K562 (cell line): ENCODE results near the gene CDC5L. TPM values are rescaled to one million over a fixed set of nuclear protein-coding genes. Genes with fewer than 3 reads are reported as not detected.

Source experiments
- BMI1 ChIP-seq: fragments of 150-350 bp; IDR thresholded peaks from 2 replicates; pipeline ENCODE4 v1.6.1; 2014; ENCODE audit warnings: low read length
- CREBBP ChIP-seq: IDR thresholded peaks from one replicate; pipeline ENCODE4 v1.6.1; 2012; ENCODE audit warnings: low read depth, mild to moderate bottlenecking, control low read depth, inconsistent platforms, low read length
- DMBX1 ChIP-seq: fragments of 250-450 bp; sonication (Bioruptor Pico); IDR thresholded peaks from 2 replicates; pipeline ENCODE4 v1.8.0; 2022; ENCODE audit warnings: inconsistent platforms, mild to moderate bottlenecking, moderate library complexity, borderline replicate concordance
- EWSR1 ChIP-seq: fragments of 450-650 bp; IDR thresholded peaks from 2 replicates; pipeline ENCODE4 v1.6.1; 2018; ENCODE audit warnings: borderline replicate concordance, mild to moderate bottlenecking, low read depth, moderate library complexity; ENCODE audit not compliant: partially characterized antibody
- FOXJ2 ChIP-seq: fragments of 200-800 bp; sonication (Bioruptor generic); IDR thresholded peaks from 2 replicates; pipeline ENCODE4 v1.6.1; 2016; ENCODE audit warnings: missing genetic modification characterization, missing compliant biosample characterization
- ILF3 ChIP-seq: fragments of 450-650 bp; IDR thresholded peaks from 2 replicates; pipeline ENCODE4 v1.6.1; 2018; ENCODE audit warnings: antibody characterized with exemption, mild to moderate bottlenecking, moderate library complexity, borderline replicate concordance
- IRF2 ChIP-seq: sonication (generic); formaldehyde crosslinking; IDR thresholded peaks from 2 replicates; pipeline ENCODE4 v1.8.1; 2022; ENCODE audit warnings: mild to moderate bottlenecking, missing genetic modification reagents
- JUND ChIP-seq, 2 experiments: IDR thresholded peaks; 2 replicates in 1 of 2; 3 replicates in 1 of 2; pipeline ENCODE4 v1.6.1; 2011; ENCODE audit warnings: borderline replicate concordance in 2 of 2, low read depth in 2 of 2, low read length in 2 of 2, improper control_type of control experiment in 1 of 2, missing biosample characterization in 1 of 2, missing genetic modification characterization in 1 of 2, missing genetic modification reagents in 1 of 2
- L3MBTL2 ChIP-seq: fragments of 450-650 bp; IDR thresholded peaks from 2 replicates; pipeline ENCODE4 v1.6.1; 2016; ENCODE audit warnings: mild to moderate bottlenecking, moderate library complexity
- MAZ ChIP-seq, 2 experiments: fragments of 450-650 bp in 1 of 2; sonication (generic) in 1 of 2; formaldehyde crosslinking; IDR thresholded peaks in 1 of 2; conservative IDR thresholded peaks in 1 of 2; 2 replicates each; pipeline versions ENCODE4 v1.4.0 to v1.5.0; 2020; ENCODE audit warnings: mild to moderate bottlenecking in 1 of 2, missing genetic modification reagents in 1 of 2
- NCOR1 ChIP-seq: fragments of 450-650 bp; IDR thresholded peaks from 2 replicates; pipeline ENCODE4 v1.6.1; 2016; ENCODE audit warnings: mild to moderate bottlenecking, moderate library complexity
- PRPF4 ChIP-seq: fragments of 200-400 bp; formaldehyde crosslinking; IDR thresholded peaks from one replicate; pipeline ENCODE4 v1.6.1; 2017; ENCODE audit warnings: low read length, low read depth, mild to moderate bottlenecking; ENCODE audit not compliant: insufficient read depth, poor library complexity, severe bottlenecking
- SIX5 ChIP-seq, 2 experiments: IDR thresholded peaks; 2 replicates each; pipeline ENCODE4 v1.6.1; 2011; ENCODE audit warnings: low read length in 2 of 2, borderline replicate concordance in 1 of 2, low read depth in 1 of 2, mild to moderate bottlenecking in 1 of 2, moderate library complexity in 1 of 2; ENCODE audit not compliant: insufficient read depth in 1 of 2
- SUPT5H ChIP-seq: fragments of 450-650 bp; IDR thresholded peaks from 2 replicates; pipeline ENCODE4 v1.6.1; 2016
- TCF7 ChIP-seq: sonication (generic); IDR thresholded peaks from 2 replicates; pipeline ENCODE4 v1.6.1; 2016; ENCODE audit warnings: antibody characterized with exemption, borderline replicate concordance
- TEAD1 ChIP-seq, 2 experiments: fragments of 450-650 bp in 1 of 2; sonication (generic) in 1 of 2; formaldehyde crosslinking; IDR thresholded peaks; 2 replicates each; pipeline versions ENCODE4 v1.4.0 to v1.8.0; 2020 to 2022; ENCODE audit warnings: mild to moderate bottlenecking in 2 of 2, missing genetic modification reagents in 1 of 2
- TFAM ChIP-seq: fragments of 250-450 bp; sonication (Bioruptor Pico); conservative IDR thresholded peaks from 2 replicates; pipeline ENCODE4 v1.5.0; 2021; ENCODE audit warnings: mild to moderate bottlenecking, moderate library complexity
- ZNF12 ChIP-seq: sonication (generic); formaldehyde crosslinking; IDR thresholded peaks from 2 replicates; pipeline ENCODE4 v1.4.0; 2020; ENCODE audit warnings: mild to moderate bottlenecking, missing genetic modification reagents
- ZNF551 ChIP-seq: fragments of 250-450 bp; sonication (Bioruptor Pico); IDR thresholded peaks from 2 replicates; pipeline ENCODE4 v1.5.0; 2021; ENCODE audit warnings: mild to moderate bottlenecking, moderate library complexity
- ZNF644 ChIP-seq: fragments of 200-800 bp; sonication (Bioruptor generic); IDR thresholded peaks from 2 replicates; pipeline ENCODE4 v1.6.1; 2016; ENCODE audit warnings: low read depth, missing genetic modification characterization, missing compliant biosample characterization
- polyA plus RNA-seq, 8 experiments: library from polyadenylated mRNA; depleted of rRNA in 4 of 8; stranded (reverse) in 5 of 8; unstranded in 3 of 8; fragments of >200 nt; fragmentation: Nextera tagmentation in 2 of 8; fragmentation: Illumina TruSeq in 1 of 8; extraction: Ambion mirVana in 2 of 8; extraction: Trizol in 1 of 8; gene quantifications; 2 replicates each; pipeline versions ENCODE4 v1.2.1 to v1.2.3, GENCODE V29; 2011 to 2014; ENCODE audit warnings: inconsistent platforms in 1 of 8, missing spikeins in 1 of 8
- total RNA-seq, 7 experiments: library from RNA; depleted of rRNA in 6 of 7; stranded (reverse); fragments of >200 nt in 6 of 7; fragmentation: Illumina TruSeq in 2 of 7; extraction: Trizol in 2 of 7; gene quantifications; 2 replicates each; pipeline versions ENCODE4 v1.2.1 to v1.2.3, GENCODE V29; 2011 to 2021; ENCODE audit warnings: low replicate concordance in 1 of 7
- TF ChIP-seq, protein P1 (sequence below): fragments of 250-450 bp; sonication (Bioruptor Pico); IDR thresholded peaks from 2 replicates; pipeline ENCODE4 v1.4.0; 2020; ENCODE audit warnings: mild to moderate bottlenecking, moderate library complexity
- TF ChIP-seq, protein P2 (sequence below): fragments of 250-450 bp; sonication (Bioruptor Pico); IDR thresholded peaks from 2 replicates; pipeline ENCODE4 v1.8.0; 2021; ENCODE audit warnings: moderate library complexity, mild to moderate bottlenecking, inconsistent platforms
- TF ChIP-seq, protein P3 (sequence below), 2 experiments: fragments of 250-450 bp in 1 of 2; fragments of 450-650 bp in 1 of 2; sonication (Bioruptor Pico) in 1 of 2; IDR thresholded peaks; 2 replicates each; pipeline versions ENCODE4 v1.6.1 to v1.8.0; 2016 to 2021; ENCODE audit warnings: mild to moderate bottlenecking in 2 of 2, moderate library complexity in 2 of 2, missing compliant biosample characterization in 1 of 2, missing genetic modification characterization in 1 of 2
- TF ChIP-seq, protein P4 (sequence below): sonication (generic); formaldehyde crosslinking; IDR thresholded peaks from 2 replicates; pipeline ENCODE4 v1.9.0; 2022; ENCODE audit warnings: mild to moderate bottlenecking, missing genetic modification reagents

CDC5L gene
- total and polyA plus RNA-seq, 9 of the 15 experiments (the other 6 are each of a cell fraction or from before 2014, with no cell fraction given), result 22.3 to 44.2 (median 30.8) TPM

DNA sequence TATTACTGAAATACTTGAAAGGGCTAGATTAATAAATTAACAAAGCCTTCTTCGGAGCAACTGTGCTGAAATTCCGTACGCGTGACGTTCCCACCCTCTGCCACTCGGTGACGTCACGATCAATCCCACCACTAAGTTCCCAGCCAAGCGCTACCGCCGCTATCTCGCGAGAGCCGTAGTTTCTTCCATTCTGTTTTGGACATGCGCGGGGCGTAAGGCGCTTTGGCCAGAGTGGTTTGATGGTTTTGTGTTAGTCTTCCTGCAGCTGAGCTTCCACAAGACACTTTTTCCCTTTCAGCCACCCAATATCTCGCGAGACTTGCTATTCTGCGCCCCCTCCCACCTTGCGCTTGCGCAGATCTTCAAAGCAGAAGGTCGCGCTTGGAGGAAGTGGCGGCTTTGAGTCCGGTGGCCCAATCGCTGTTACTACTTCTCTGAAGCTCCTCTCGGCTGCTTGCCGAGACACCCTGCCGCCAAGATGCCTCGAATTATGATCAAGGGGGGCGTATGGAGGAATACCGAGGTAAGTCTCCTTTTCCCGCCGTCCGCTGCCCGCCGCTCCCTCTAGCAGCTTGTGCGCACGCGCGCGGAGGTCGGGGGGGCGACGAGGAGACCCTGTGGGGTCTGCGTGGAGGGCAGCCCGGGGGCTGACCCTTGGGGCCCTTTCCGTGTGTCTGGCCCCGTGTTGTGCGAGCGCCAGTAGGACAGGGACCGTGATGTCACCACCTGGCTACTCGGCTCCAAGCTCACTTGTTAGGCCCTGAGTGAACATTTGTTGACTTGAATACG lies at the start of gene CDC5L (continued):
- TF ChIP-seq DMBX1 (peak; percentile 53; the same call in 1 of the 2 replicates), IRF2 (no peak), CREBBP (no peak), TCF7 (peak; percentile 73; the same call in 1 of the 2 replicates), FOXJ2 (peak; percentile 79), ILF3 (no peak), ZNF12 (CRISPR knock-in tag) (0 out of 2 replicates have a peak, but pooled peaks have one; percentile 31), PRPF4 (no peak), TEAD1 (CRISPR knock-in tag; IDR thresholded peaks at IDR 0.05) (peak; percentile 30 to 39; a peak in 1 of 4 replicates), JUND (IDR thresholded peaks at IDR 0.05; ENCODE audit: borderline replicate concordance, low read depth, low read length) (peak; percentile 91), JUND (tag; IDR thresholded peaks at IDR 0.05; ENCODE audit: borderline replicate concordance, low read depth, low read length) (peak; percentile 93), MAZ (CRISPR knock-in tag; conservative IDR thresholded peaks at IDR 0.05 in 1 of 2, IDR thresholded peaks at IDR 0.05 in 1 of 2) (peak; percentile 82 to 92), EWSR1 (no peak), TFAM (CRISPR knock-in tag) (no peak), BMI1 (no peak), NCOR1 (no peak), L3MBTL2 (peak; percentile 92), ZNF551 (no peak), ZNF644 (tag) (no peak), SUPT5H (peak; percentile 98), SIX5 (IDR thresholded peaks at IDR 0.05; ENCODE audit: borderline replicate concordance in 1 of 2, insufficient read depth in 1 of 2, low read depth in 1 of 2, low read length in 2 of 2) (no peak)
- TF ChIP-seq, protein P1, sequence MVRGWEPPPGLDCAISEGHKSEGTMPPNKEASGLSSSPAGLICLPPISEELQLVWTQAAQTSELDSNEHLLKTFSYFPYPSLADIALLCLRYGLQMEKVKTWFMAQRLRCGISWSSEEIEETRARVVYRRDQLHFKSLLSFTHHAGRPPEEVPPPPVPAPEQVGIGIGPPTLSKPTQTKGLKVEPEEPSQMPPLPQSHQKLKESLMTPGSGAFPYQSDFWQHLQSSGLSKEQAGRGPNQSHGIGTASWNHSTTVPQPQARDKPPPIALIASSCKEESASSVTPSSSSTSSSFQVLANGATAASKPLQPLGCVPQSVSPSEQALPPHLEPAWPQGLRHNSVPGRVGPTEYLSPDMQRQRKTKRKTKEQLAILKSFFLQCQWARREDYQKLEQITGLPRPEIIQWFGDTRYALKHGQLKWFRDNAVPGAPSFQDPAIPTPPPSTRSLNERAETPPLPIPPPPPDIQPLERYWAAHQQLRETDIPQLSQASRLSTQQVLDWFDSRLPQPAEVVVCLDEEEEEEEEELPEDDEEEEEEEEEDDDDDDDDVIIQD (CRISPR knock-in tag), result no peak
- TF ChIP-seq, protein P2, sequence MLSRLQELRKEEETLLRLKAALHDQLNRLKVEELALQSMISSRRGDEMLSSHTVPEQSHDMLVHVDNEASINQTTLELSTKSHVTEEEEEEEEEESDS (CRISPR knock-in tag), result no peak
- TF ChIP-seq, protein P3, sequence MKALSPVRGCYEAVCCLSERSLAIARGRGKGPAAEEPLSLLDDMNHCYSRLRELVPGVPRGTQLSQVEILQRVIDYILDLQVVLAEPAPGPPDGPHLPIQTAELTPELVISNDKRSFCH (CRISPR knock-in tag; IDR thresholded peaks at IDR 0.05), result no peak
- TF ChIP-seq, protein P3 (tag; IDR thresholded peaks at IDR 0.05), result peak; percentile 57; the same call in 1 of the 2 replicates
- TF ChIP-seq, protein P4, sequence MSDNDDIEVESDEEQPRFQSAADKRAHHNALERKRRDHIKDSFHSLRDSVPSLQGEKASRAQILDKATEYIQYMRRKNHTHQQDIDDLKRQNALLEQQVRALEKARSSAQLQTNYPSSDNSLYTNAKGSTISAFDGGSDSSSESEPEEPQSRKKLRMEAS, result peak; percentile 71
